Thyroid gland (tissue), 4 donors: Measurements from ENCODE around the gene ASB5. TPM values are rescaled to one million over a fixed set of nuclear protein-coding genes. Genes with fewer than 3 reads are reported as not detected.

ENCODE experiments used
- DNase-seq, 2 donors: peaks; one replicate each; pipeline ENCODE4 v3.0.0-alpha.2; 2019
- H3K27ac ChIP-seq, 3 donors: fragments of 200-600 bp; sonication (generic); 1 replicate in 2 of 3; 2 replicates in 1 of 3; pipeline ENCODE4 v1.5.1; 2016 to 2019; ENCODE audit warnings: mild to moderate bottlenecking in 1 of 3, moderate library complexity in 1 of 3
- H3K27me3 ChIP-seq: fragments of 200-600 bp; sonication (generic); one replicate; pipeline ENCODE4 v1.5.1; 2019
- H3K36me3 ChIP-seq, 2 donors: fragments of 200-600 bp; sonication (generic); one replicate each; pipeline ENCODE4 v1.5.1; 2016 to 2019
- H3K4me1 ChIP-seq, 2 donors: fragments of 200-600 bp; sonication (generic); one replicate each; pipeline ENCODE4 v1.5.1; 2017 to 2019
- H3K4me3 ChIP-seq, 3 donors: fragments of 200-600 bp; sonication (generic); replicated peaks in 1 of 3; 1 replicate in 2 of 3; 2 replicates in 1 of 3; pipeline ENCODE4 v1.5.1; 2016; ENCODE audit warnings: mild to moderate bottlenecking in 1 of 3
- H3K9me3 ChIP-seq: fragments of 200-600 bp; sonication (generic); one replicate; pipeline ENCODE4 v1.5.1; 2017
- POLR2A ChIP-seq, 2 donors: fragments of 450-650 bp; IDR thresholded peaks; one replicate each; pipeline ENCODE4 v1.6.1; 2017; ENCODE audit warnings: antibody characterized with exemption in 2 of 2, mild to moderate bottlenecking in 2 of 2, moderate library complexity in 1 of 2
- WGBS, 2 donors: methylation state at CpG; one replicate each; pipeline ENCODE4 v1.1.5; 2017; 5-methylcytosine and 5-hydroxymethylcytosine counted together
- intact Hi-C: fragments of 100-400 bp; cut with DNase I; formaldehyde crosslinking; loops from one replicate; pipeline ENCODE4 v1.15.1; 2023
- total RNA-seq, 4 donors: library from RNA; depleted of rRNA; stranded (reverse); fragments of >200 nt; gene quantifications; one replicate each; pipeline ENCODE4 v1.2.3, GENCODE V29; 2016
- TF ChIP-seq, protein P1 (sequence below), 6 experiments: fragments of 200-600 bp in 3 of 6; fragments of 450-650 bp in 3 of 6; sonication (generic) in 3 of 6; IDR thresholded peaks; one replicate each; pipeline ENCODE4 v1.5.1; 2016 to 2019; ENCODE audit warnings: antibody characterized with exemption in 6 of 6, mild to moderate bottlenecking in 2 of 6, inconsistent platforms in 1 of 6, moderate library complexity in 1 of 6

ASB5 gene
- total RNA-seq, 4 donors from 2014 or later: 0.13 TPM; not detected in 3

DNA sequence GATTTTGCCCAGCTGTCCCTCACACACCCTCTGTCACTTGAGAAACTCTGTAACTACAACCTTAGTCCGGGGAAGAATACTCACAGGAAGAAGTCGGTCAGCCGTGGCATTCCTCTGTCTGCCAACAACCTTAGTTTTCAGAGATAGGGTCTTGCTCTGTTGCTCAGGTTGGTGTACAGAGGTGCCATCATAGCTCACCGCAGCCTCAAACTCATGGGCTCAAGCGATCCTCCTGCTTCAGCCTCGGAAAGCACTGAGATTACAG, 38.6 kb upstream of the ASB5 start:
- H3K4me3 ChIP-seq: no peak overlapping the region
- intact Hi-C loops: no loop called here
- TF ChIP-seq POLR2A (IDR thresholded peaks at IDR 0.05): no peak
- TF ChIP-seq, protein P1, sequence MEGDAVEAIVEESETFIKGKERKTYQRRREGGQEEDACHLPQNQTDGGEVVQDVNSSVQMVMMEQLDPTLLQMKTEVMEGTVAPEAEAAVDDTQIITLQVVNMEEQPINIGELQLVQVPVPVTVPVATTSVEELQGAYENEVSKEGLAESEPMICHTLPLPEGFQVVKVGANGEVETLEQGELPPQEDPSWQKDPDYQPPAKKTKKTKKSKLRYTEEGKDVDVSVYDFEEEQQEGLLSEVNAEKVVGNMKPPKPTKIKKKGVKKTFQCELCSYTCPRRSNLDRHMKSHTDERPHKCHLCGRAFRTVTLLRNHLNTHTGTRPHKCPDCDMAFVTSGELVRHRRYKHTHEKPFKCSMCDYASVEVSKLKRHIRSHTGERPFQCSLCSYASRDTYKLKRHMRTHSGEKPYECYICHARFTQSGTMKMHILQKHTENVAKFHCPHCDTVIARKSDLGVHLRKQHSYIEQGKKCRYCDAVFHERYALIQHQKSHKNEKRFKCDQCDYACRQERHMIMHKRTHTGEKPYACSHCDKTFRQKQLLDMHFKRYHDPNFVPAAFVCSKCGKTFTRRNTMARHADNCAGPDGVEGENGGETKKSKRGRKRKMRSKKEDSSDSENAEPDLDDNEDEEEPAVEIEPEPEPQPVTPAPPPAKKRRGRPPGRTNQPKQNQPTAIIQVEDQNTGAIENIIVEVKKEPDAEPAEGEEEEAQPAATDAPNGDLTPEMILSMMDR (IDR thresholded peaks at IDR 0.05): no peak
- no peaks in the 10 kb centered on the region for H3K9me3 ChIP-seq
- WGBS, 2 donors: 43 to 48% methylated on average over 6 of the region's 6 CpGs
- DNase-seq: peak; percentile 9 to 27
- H3K27me3 ChIP-seq: no peaks in the 10 kb centered on the region
- no peaks in the 10 kb centered on the region for H3K36me3 ChIP-seq
- no peak overlapping the region for H3K27ac ChIP-seq
- H3K4me1 ChIP-seq: no peaks in the 10 kb centered on the region

DNA sequence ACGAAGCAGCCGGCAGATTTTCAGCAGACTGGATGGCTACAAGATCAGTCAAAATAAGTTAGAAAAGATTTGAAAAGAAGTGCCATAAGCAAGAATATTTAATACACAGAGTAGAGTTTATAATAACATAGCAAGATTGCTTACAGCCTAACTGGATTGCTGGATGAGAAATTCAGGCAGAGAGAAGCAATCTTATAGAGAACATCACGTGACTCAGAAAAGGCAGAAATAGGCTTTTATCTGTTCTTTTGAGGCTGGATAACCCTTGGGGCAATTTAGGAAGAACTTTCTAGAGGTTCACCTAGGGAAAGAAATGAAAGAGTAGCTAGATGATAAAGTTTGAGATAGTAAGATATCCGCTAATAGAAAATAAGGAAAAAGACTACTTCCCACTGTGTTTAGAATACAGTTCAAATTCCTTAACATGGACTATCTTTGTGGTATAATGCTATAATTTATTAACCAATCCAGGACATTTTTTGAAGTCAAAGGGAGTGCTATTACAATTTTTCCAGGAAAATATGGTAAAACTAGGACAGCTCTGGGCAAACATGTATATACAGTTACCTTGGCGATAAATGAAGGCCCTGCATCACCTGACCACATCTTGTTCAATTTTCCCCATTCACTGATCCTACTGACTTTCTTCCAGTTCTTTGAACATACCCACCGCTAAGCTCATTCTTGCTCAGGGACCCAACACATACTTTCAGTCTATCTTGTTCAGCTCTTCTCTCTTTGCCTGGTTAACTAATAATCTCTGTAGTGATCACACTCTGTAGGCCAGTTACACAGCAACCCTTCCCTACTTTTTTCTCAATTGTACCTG, 38.0 kb upstream of the ASB5 start:
- WGBS, 2 donors: 87 to 93% methylated on average over 6 of the region's 6 CpGs
- Histone ChIP-seq H3K4me1 (no peaks in the 10 kb centered on the region), H3K4me3 (no peak overlapping the region), H3K9me3 (no peaks in the 10 kb centered on the region), H3K27ac (no peak overlapping the region), H3K27me3 (no peaks in the 10 kb centered on the region), H3K36me3 (no peaks in the 10 kb centered on the region)
- no peak for DNase-seq
- TF ChIP-seq POLR2A (IDR thresholded peaks at IDR 0.05): no peak
- intact Hi-C loops: no loop called here

DNA sequence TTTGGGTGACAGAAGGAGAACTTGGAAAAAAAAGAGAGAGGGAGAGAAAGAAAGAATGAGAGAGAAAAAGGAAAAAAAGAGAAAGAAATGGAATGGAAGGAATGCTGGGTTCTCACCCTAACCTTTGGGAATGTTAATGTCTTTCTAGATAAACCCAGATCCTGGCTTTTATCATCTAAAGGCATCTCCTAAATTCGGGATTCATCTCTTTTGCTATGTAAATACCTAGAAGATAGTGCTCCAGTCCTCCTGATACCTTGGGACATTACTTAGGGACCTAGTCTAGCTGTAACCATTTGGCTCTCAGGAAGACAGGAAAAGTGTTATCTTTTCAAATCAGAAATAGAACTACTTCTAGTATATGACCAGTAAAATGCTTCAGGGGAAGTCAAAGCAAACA, 34.9 kb upstream of the ASB5 start:
- H3K4me3 ChIP-seq: no peak overlapping the region
- H3K27me3 ChIP-seq: no peaks in the 10 kb centered on the region
- no peaks in the 10 kb centered on the region for H3K36me3 ChIP-seq
- H3K4me1 ChIP-seq: no peaks in the 10 kb centered on the region
- intact Hi-C loops: no loop called here
- DNase-seq: no peak
- WGBS, 2 donors: 19 to 33% methylated on average over 1 of the region's 1 CpG
- no peak overlapping the region for H3K27ac ChIP-seq
- TF ChIP-seq, protein P1 (IDR thresholded peaks at IDR 0.05): no peak
- TF ChIP-seq POLR2A (IDR thresholded peaks at IDR 0.05): no peak
- H3K9me3 ChIP-seq: no peaks in the 10 kb centered on the region

DNA sequence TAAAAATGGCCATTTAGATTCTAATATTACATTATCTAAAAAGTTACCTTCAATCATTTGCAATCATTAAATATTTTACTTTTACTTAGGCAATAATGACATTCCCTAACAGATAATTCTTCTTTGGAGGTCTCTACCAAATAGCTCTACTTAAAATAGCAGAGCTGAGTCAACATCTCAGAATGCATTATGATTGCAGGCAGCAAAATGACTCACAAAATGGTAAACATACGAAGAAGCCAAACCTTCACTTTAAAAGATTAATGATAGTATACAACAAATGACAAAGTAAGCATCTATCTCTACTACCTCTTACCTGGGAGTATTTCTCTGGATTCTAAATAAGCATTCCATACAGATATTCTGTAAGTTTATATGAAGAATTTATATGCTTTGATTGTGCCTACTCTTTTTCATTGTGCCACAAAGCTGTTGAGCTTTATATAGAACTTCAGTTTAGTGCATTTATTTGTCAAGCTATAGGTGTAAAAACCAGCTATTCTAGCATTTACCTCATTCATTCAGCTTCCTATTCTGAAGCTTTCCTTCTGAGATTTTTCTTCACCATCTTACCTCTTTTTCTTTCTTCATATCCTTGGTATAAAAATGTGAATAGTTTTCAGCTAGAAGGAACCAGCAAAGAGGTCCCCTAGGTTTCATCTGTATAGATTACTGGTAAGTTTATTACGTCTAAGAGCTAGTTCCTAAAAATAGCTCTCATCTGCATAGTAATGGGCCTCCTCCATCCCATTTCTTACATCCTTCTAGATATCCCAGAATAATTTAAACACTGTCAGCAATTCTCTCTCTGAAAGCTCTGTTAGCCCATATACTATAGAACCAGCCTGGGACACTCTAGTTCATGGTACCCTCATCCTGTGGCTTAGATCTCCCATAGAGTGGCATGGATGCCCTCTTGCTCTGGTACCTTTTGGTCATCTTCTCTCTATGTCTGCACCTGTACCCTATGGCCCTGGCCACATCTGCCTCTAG, 33.6 kb upstream of the ASB5 start:
- intact Hi-C loops: no loop called here
- Histone ChIP-seq H3K4me3 (no peak overlapping the region), H3K4me1 (no peaks in the 10 kb centered on the region), H3K27me3 (no peaks in the 10 kb centered on the region), H3K27ac (no peak overlapping the region), H3K36me3 (no peaks in the 10 kb centered on the region), H3K9me3 (no peaks in the 10 kb centered on the region)
- DNase-seq: no peak
- TF ChIP-seq POLR2A (IDR thresholded peaks at IDR 0.05): no peak
- TF ChIP-seq, protein P1 (IDR thresholded peaks at IDR 0.05): no peak
- WGBS, 2 donors: 79 to 80% methylated on average over 2 of the region's 2 CpGs

DNA sequence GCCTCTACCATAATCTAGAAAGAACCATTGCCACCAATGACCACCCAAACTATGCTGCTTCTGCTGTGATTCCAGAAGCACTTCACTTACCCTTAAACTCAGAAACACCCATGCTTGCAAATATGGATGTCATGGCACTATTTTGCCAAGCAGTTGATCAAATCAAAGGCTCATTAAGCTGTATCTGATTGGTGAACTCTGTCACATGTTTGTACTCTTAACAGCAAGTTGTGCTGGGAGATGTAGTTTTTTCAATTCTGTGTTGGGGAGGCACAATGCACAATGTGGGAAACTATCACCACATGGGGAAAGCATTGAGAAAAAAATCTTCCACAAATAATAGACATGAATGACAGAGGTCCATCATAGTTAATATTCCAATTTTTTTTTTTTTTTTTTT, 31.5 kb upstream of the ASB5 start:
- DNase-seq: no peak
- Histone ChIP-seq H3K27me3 (no peaks in the 10 kb centered on the region), H3K36me3 (no peaks in the 10 kb centered on the region), H3K27ac (no peak overlapping the region), H3K4me3 (no peak overlapping the region), H3K4me1 (no peaks in the 10 kb centered on the region), H3K9me3 (no peaks in the 10 kb centered on the region)
- intact Hi-C loops: no loop called here
- TF ChIP-seq, protein P1 (IDR thresholded peaks at IDR 0.05): no peak
- TF ChIP-seq POLR2A (IDR thresholded peaks at IDR 0.05): no peak
